IPS-NIHi7 (cell line): ENCODE measurements around the gene FBXW2.
"Not testable (repeated sequence)": the region's sequence is repeated elsewhere in the genome, so short reads cannot be mapped to it uniquely, and the experiment has no call there.

Source experiments
- DNase-seq: peaks from one replicate; pipeline ENCODE4 v3.0.0; 2012; ENCODE audit warnings: mixed read lengths; ENCODE audit errors: extremely low spot score

The FBXW2 gene

DNA sequence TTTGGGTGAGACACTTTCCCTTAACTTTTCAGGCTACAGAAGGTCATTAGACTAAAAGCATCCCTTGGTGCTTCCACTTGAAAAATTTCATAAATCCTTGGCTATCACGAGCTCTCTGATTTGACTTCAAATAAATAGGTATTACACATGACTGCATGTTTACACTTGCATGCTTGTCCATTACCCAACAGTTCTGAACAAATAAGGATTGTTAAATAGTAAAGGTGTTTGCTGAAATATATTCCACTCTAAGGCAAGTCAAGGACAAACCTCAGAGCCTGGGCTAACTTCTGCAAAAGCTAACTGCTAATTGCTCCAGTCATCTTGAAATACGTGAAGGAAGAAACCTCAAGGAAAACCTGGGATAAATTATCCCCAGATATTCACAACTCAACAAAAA, 14.5 kb downstream of the FBXW2 start:
- no peak for DNase-seq

GRCh38 chr9:120777229-120777628, 16.0 kb downstream of the FBXW2 start:
- DNase-seq = no peak

- DNase-seq = no peak
These were observed 16.4 kb downstream of the FBXW2 start for GRCh38 chr9:120776788-120777187.

GRCh38 chr9:120775859-120776258, 17.4 kb downstream of the FBXW2 start:
- DNase-seq = no peak

DNA sequence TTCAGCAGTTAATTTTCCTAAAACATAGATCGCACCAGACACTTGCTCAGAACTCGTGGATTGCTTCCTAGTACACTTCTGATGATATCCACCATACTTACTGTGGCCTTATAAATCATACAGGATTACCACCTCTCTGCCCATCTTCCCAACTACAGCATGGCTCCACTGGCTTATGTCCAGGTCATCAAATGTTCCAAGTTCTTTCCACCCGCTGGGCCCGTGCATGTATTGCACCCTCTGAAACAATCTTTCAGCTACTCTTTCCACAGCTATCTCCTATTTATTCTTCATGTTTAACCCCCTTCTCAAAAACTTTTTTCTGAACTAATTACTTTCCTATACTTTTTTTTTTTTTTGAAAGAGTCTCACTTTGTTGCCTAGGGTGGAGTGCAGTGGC, 18.5 kb downstream of the FBXW2 start:
- DNase-seq = no peak

GRCh38 chr9:120773256-120773655, 20.0 kb downstream of the FBXW2 start:
- DNase-seq = no peak

DNA sequence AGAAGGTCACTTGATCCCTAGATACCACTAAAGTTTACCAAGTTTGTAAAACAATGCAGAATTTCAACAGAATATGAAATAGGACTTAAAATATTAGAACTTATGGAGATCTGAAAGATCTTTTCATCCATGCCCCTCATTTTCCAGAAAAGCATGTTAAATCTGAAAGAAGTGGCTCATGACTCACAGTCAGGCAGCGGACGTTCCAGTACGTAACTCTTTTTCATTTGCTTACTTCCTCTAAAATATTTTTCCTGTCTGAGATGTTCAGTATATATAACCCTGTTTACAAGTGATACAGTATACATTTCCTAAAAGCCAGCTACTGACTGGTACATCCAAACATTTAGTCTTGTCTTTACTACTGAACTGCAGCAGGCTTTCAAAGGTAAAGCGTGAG, 22.3 kb downstream of the FBXW2 start:
- DNase-seq = no peak

DNA sequence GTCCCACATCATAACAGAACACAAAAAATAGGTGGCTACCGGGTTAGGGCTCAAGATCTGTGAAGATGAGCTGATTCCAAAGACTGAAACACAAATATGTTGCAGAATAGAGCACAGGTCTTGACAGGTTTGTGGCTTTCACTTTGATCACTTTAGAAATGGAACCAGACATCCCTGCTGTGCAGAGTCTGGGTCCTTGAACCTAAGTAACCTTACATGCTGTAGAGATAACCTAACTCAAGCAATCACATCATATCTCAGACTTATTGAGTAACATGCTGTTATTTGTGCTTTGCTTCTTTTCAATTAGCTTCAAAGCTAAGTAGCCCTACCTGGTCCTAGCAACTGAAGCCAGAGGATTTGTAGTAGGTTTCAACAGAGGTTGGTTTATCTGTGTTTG, 24.3 kb downstream of the FBXW2 start:
- DNase-seq = no peak

DNA sequence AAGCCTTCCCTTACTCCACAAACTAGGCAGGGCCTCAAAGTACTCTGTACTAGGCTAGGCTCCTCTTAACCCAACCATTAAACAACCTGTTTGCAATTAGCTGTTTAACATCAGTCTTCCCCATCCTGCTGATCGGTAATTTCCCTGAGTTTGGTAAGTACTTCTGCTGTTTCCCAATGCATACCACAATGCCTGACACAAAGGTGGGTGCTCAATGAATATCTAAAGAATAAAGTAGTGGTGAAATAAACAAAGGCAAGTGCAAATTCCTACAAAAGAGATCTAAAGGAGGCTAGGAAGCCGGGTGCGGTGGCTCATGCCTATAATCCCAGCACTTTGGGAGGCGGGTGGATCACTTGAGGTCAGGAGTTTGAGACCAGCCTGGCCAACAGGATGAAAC, 25.0 kb downstream of the FBXW2 start:
- no peak for DNase-seq

GRCh38 chr9:120767451-120767850, 25.8 kb downstream of the FBXW2 start:
- no peak for DNase-seq

- DNase-seq = no peak
These were observed 27.2 kb downstream of the FBXW2 start for GRCh38 chr9:120765910-120766425.

DNA sequence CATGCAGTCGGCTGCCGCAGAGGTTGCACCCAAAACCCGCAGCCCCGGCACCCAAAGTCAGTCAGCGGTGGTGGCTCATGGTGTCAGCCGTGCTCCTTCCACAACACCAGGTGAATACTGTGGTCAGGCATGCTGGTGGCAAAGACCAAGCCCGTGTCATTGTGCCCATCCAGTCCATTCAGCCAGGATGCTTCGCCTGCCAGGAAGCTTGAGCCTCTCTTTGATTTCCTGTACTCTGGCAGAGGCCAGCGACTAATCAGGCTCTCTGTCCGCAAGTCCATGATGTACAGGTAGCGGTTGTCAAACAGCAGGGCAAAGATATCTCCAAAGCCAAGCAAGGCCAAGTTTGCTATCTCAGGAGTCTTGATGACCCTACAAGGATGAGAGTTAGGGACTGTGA, 28.7 kb downstream of the FBXW2 start:
- DNase-seq = no peak

GRCh38 chr9:120761006-120761405, 32.2 kb downstream of the FBXW2 start:
- DNase-seq = no peak

DNA sequence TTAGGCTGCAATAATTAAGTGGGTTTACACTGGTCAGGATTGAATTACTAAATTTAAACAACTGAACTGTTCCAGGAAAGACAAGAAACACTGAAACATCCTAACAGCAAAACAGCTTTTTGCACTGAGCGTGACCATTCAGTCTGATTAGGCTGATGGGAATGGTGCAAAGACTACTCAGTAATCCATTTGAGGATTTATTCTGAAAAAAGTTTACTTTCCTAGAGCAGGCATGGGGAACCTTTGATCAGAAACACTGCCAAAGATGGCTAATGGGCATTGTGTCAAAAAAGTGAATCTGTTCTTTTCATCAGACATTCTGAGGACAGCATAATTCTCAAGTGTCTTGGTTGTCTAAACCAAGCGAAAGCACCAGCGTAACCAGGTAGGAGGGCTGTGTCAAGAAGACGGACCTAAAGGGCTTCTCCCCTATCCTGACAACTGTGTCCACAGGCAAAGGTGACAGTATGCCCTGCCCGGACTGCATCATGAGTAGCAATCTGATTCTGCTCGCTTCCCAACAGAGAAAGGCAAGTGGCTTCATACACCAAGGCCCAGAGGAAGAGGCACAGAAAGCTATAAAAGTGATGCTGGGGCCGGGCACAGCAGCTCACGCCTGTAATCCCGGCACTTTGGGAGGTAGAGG, 33.3 kb downstream of the FBXW2 start:
- DNase-seq = no peak

- no peak for DNase-seq
These were observed 34.7 kb downstream of the FBXW2 start for GRCh38 chr9:120758544-120758943.

DNA sequence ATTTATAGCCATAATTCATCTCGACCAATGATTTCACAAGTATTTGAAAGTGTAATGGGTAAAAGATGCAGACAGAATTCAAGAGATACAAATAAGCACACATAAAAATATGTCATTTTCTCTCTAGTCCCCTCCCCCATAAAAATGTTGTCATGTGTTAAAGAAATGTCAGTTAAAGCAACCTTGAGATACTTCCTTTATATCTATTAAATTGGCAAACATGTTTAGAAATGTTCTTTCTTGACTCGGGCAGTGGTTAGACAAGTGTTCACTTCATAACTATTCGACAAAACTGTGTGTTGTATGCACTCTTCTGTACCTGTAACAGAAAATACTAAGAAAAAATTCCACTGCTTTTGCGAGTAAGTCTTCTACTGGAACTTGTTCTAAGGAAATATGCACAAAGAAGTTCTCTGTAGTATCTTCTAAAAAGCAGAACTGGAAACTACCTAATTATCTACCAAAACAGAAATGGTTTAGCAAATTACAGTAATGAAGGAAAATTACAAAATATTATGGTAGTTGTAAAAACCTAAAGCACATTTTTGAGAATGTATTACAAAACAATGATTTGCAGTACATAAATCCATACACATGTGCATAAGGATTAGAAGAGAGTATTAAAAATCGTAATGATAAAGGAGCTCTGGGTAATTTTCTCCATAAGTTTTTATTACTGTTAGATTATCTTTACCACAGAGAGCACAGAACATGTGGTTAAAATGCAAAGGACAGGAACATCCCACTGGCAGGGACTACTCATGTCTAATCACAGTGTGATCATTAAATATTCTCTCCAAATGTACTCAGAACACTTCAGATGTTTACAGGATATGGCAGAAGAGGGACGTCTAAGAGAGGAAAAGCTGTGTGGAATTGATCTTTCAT, 35.9 kb downstream of the FBXW2 start:
- DNase-seq = no peak

GRCh38 chr9:120756531-120756930, 36.7 kb downstream of the FBXW2 start:
- DNase-seq = no peak

GRCh38 chr9:120755810-120756434, 37.3 kb downstream of the FBXW2 start:
- DNase-seq = peak; percentile 74

DNA sequence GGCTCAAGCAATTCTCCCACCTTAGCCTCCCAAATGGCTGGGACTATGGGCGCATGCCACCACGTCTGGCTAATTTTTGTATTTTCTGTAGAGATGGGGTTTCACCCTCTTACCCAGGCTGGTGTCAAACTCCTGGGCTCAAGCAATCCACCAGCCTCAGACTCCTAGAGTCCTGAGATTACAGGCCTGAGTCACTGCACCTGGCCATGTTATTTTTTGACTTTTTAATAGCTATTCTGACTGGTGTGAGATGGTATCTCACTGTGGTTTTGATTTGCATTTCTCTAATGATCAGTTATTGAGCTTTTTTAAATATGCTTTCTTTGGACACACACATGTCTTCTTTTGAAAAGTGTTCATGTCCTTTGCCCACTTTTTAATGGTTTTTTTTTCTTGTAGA, 38.2 kb downstream of the FBXW2 start:
- DNase-seq = no peak

DNA sequence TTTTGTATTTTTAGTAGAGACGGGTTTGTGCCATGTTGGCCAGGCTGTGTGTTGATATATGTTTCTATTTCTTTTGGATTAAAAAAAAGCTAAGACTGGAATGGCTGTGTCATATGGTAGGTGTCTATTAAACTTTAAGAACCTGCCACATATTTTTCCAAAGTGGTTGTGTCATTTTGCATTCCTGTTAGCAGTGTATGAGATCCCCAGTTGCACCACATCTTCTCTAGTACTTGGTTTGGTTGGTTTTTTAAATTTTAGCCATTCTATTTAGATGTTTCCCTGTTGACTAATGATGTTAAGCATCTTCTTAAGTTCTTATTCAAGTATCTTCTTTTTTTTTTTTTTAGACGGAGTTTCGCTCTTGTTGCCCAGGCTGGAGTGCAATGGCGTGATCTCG, 42.8 kb downstream of the FBXW2 start:
- no peak for DNase-seq

GRCh38 chr9:120746366-120746765, 46.9 kb downstream of the FBXW2 start:
- DNase-seq = not testable (repeated sequence)

- no peak for DNase-seq
These were observed 47.9 kb downstream of the FBXW2 start for GRCh38 chr9:120745278-120745677.
